Activated gamma-delta T cell treated with anti-CD3 and anti-CD28 coated beads, Interleukin-2, amount 50 U/mL, for 16 hours (primary cell): ENCODE data around the gene C3orf20.

Experiments
- DNase-seq: peaks from one replicate; pipeline ENCODE4 v3.0.0-alpha.2; 2020; ENCODE audit warnings: low read depth

C3orf20 gene

DNA sequence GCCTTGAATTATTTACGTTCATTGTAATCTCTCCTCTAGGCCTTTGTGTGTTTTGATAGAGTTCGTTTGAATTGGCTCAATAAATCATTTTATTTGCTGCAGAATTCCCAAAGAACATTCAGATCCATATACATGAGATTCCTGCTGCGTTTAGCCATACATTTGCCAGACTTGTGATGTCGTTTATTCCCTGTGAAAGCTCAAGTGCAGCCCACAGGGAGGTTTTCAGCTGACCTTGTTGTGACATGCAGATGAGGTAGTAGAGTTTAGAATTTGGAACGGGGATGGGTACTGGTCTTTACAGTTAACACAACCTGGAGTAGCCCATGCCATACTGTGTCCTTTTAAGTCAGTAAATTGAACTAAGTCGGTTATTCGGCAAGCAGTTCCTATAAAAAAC lies at the start of gene C3orf20:
Gene C3orf20 (plus strand): TSS at position 301 of the 400 bp plus-strand sequence. CDS start 7,573 bp downstream, outside the sequence.
- DNase-seq: no peak

GRCh38 chr3:14625443-14625842 lies 49.5 kb upstream of the C3orf20 start:
- DNase-seq: no peak

DNA sequence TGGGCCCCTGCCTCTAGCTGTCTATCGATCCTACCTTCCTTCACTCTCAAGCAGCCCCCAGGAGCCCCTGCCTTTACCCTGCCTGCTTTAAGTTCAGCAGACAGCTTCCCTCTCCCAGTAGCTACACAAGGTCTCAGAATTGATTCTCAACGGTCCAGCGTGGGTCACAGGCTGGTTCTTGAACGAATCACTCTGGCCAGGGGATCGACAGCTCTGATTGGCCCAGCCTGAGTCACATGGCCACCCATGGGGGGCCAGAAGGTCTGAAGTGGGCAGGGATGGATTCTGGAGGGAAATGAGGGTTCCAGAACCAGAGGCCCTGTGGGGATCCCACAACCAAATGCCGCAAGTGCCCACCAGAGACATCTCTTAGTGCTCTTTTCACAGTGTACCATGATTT lies 47.1 kb upstream of the C3orf20 start:
- no peak for DNase-seq

GRCh38 chr3:14628406-14628805 lies 46.5 kb upstream of the C3orf20 start:
- DNase-seq: no peak

DNA sequence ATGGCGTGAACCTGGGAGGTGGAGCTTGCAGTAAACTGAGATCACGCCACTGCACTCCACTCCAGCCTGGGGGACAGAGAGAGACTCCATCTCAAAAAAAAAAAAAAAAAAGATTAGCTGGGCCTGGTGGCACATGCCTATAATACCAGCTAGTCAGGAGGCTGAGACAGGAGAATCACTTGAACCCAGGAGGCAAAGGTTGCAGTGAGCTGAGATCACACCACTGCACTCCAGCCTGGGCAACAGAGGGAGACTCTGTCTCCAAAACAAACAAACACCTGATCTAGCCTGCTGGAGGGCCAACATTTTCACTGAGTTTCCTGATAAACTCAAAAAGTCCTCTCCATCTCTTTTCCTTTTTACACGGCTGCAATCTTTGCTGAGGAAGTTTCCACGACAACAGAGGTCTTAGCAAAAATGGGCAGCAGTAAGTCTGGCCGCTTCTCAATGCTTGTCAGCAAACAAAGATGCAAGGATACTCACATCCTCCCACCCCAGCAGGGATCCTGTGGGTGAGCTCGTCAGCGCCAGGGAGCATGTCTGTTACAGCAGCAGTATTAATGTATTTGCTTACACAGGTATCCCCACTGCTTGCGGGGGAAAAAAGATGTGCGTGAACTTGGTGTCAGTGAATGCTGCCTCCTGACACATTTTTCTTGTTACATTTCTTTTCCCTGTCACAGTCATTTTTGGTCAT lies 44.4 kb upstream of the C3orf20 start:
- DNase-seq: no peak

GRCh38 chr3:14631101-14631497 lies 43.8 kb upstream of the C3orf20 start:
- DNase-seq: no peak

DNA sequence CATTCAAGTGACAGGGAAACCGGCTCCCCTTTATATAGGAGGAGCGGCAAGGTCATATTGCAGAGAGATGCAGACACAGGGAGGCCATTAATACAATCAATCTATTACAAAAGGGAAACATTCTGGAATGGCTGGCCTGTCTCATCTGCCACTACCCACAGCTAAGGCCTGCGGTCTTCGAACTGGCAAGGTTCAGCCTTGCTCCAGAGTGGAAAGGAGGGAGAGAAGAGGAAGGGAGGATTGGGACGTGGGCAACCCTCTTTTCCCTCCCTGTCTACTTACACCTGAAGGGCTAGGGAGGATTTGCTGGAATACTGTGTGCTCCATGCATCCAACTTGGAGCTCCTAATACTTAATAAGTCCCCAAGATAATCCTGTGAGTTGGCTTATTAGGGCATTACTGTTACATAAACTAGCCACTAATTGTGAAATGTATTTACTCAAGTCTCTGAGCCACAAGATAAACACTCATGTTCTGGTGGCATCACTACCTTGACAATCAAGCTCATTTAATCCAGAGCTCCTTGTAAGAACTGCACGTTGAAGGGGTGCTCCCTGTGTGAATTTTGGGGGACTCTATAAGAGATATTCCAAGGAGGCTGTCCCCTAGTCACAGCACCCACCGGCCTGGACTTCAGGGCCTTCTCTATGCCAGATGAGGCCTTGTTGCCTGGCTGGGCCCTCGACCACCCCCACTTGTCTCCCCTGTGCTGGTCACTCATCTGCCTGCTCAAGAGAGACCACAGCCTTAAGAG lies 43.1 kb upstream of the C3orf20 start:
- DNase-seq: no peak

GRCh38 chr3:14632442-14632930 lies 42.5 kb upstream of the C3orf20 start:
- DNase-seq: no peak

DNA sequence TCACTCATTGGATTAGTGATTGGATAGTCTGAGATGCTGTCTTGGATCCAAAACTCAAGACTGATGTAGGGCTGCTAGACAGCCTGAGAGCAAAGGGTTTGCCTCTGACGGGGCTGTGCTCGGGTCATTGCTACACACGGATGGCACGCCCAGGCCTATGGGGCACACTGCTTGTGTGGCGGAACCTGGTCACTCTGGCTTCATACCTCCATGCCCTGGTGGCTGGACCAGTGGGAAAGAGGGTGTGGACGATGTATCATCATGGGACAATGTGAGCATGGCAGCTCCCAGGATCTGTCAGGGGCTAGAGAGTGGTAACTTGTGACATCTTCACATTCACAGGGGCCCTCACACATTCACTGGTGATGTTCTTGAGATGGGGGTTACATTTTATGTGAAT lies 41.5 kb upstream of the C3orf20 start:
- no peak for DNase-seq

DNA sequence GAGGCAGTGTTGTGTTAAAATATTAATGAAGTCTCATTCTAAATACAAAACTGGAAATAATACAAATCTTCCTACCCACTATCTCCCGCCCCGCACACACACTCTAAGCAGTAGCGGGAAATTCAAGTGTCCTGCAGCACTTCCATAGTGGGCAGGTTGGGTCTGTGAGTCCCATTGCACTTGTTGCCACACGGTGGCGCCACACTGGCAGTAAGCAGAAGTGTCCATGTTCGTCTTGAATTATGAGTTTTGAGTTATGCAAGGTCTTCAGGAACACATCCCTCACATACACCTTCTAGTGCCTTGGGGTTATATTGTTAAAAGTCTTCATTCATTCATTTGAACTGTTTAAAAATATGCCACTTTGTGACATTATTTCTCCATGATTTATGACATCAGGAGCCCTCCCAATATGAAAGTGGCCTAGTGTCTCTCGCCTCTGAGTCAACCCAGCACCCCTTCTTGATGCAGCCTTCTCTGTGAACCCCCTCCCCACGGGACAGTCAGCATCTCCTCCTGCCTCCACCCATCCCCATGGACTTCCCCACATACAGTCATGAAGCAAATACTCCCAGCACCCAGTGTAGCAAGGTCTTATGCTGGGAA lies 41.0 kb upstream of the C3orf20 start:
- peak; percentile 29 for DNase-seq

GRCh38 chr3:14634763-14635400 lies 40.1 kb upstream of the C3orf20 start:
- no peak for DNase-seq

- no peak for DNase-seq
Measured at GRCh38 chr3:14636496-14637087, 38.3 kb upstream of the C3orf20 start.

DNA sequence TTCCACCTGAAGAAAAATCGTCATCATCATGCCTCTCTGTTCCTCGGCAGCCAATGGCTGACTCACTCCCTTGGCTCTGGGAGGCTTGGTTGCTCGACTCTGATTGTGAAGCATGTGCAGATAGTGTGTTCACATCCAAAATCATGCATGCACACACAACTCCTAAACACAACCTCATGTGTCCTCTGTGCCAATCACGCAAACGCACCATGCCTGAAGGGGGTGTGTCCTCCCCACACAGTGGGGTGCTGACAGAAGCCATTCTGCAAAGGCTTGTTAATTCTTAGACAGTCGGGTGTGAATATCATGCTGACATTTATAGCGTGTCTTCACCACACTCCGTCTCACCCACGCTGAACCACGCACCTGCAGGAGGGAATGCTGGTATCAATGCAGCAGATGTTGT lies 34.8 kb upstream of the C3orf20 start:
- no peak for DNase-seq

GRCh38 chr3:14640734-14641133 lies 34.2 kb upstream of the C3orf20 start:
- no peak for DNase-seq

- no peak for DNase-seq
Measured at GRCh38 chr3:14641346-14641745, 33.6 kb upstream of the C3orf20 start.

DNA sequence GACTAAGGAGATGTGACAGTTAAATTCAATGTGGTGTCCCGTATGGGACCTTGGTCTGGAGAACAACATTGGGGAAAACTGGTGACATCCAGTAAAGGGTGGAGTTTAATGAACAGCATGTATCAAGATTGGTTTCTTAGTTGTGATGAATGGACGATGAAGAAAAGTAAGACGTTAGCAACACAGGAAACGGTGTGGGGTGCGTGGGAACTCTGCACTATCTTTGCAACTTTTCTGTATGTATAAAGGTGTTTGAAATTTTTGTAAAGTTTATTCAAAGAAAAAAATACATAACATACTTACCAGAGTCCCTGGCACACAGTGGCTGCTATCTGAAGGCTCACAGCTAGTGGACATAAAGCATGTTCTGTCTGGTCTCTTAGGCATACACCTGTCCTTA lies 29.5 kb upstream of the C3orf20 start:
- DNase-seq: no peak

DNA sequence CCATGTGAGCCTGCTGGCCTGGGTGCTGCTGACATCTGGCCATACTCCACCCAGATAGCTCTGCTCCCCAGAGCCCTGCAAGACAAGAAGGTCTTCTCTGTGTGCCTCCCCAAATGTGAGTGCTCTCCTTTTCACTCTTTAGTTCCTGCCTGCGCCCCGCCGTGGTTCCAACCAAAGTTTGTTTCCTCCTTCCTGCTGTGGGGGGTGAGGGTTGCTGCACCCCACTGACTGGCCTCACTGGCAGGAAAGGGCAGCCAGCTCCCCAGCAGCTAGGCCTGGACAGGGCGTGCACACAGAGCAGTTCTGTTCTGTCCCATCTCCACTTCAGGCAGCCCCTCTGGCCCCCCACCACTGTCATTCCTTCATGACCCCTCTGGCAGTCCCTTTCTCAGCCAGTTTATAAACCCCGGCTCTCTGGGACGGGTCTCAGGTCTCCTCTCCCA lies 28.8 kb upstream of the C3orf20 start:
- no peak for DNase-seq

- no peak for DNase-seq
Measured at GRCh38 chr3:14646589-14647413, 28.1 kb upstream of the C3orf20 start.

DNA sequence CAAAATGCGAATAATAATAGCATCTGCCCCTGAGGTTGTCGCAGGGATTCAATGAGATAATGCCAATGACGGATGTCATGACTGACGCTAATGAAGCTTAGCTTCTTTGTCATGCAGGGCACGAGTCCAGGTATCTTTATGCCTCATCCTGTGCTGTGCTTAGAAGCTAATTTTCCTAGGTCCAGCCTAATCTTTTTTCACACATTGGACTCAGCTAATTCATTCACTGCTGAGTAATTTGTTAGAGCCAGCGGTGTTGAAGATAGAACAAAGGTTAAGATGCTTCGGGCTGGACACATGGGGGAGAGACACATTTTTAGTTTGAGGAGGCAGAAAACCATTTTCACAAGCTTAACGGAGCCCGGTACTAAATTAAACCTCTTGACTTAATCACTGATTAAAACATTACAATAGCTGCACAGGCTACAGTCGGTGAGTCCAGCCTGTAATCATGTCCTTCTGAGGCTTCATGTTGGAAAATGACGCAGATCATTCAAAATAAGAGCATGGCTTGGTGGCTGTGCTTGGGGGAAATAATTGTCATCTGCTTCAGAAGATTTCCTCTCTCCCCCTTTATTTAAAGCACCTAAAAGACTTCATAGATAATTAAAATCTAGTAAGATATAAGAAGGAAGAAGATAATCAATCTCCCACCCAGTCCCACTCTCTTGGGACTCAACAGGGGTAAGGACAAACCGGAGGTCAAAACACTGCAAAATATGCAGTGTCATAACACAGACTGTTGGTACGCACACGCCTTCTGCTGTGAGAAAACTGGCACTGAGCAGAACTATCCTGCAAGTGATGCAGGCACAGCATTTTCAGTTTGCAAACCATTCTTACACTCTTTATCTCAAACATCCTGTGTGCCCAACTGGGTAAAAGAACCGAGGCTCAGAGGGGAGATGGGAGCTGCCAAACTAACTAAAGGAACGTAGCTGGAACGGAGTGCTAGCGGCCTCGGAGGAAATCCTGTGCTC lies 26.7 kb upstream of the C3orf20 start:
- no peak for DNase-seq

- no peak for DNase-seq
Measured at GRCh38 chr3:14649466-14649865, 25.5 kb upstream of the C3orf20 start.
